CD4-positive, alpha-beta T cell treated with Interleukin-17A for 4 hours (primary cell): ENCODE results near the gene HECTD2.
"Not testable (repeated sequence)": the region's sequence is repeated elsewhere in the genome, so short reads cannot be mapped to it uniquely, and the experiment has no call there.

Experiments used
- DNase-seq: peaks from one replicate; pipeline ENCODE4 v3.0.0-alpha.2; 2020; ENCODE audit warnings: mixed read lengths

The HECTD2 gene

GRCh38 chr10:91540733-91541132 lies 130.6 kb downstream of the HECTD2 start:
- no peak for DNase-seq

GRCh38 chr10:91541481-91541880 lies 131.3 kb downstream of the HECTD2 start:
- DNase-seq = no peak

GRCh38 chr10:91545384-91545783 lies 135.2 kb downstream of the HECTD2 start:
- no peak for DNase-seq

- no peak for DNase-seq
Measured at GRCh38 chr10:91545838-91546237, 135.7 kb downstream of the HECTD2 start.

- DNase-seq = no peak
Measured at GRCh38 chr10:91549262-91549661, 139.1 kb downstream of the HECTD2 start.

GRCh38 chr10:91550021-91550420 lies 139.9 kb downstream of the HECTD2 start:
- DNase-seq = no peak

GRCh38 chr10:91551856-91552255 lies 141.7 kb downstream of the HECTD2 start:
- no peak for DNase-seq

- DNase-seq = no peak
Measured at GRCh38 chr10:91552274-91553095, 142.3 kb downstream of the HECTD2 start.

- no peak for DNase-seq
Measured at GRCh38 chr10:91555455-91555854, 145.3 kb downstream of the HECTD2 start.

GRCh38 chr10:91556691-91557566 lies 146.8 kb downstream of the HECTD2 start:
- no peak for DNase-seq

- no peak for DNase-seq
Measured at GRCh38 chr10:91557651-91558111, 147.5 kb downstream of the HECTD2 start.

- no peak for DNase-seq
Measured at GRCh38 chr10:91558473-91558872, 148.3 kb downstream of the HECTD2 start.

- no peak for DNase-seq
Measured at GRCh38 chr10:91559169-91559568, 149.0 kb downstream of the HECTD2 start.

GRCh38 chr10:91559750-91560149 lies 149.6 kb downstream of the HECTD2 start:
- no peak for DNase-seq

- DNase-seq = not testable (repeated sequence)
Measured at GRCh38 chr10:91560827-91561226, 150.7 kb downstream of the HECTD2 start.

- no peak for DNase-seq
Measured at GRCh38 chr10:91562839-91563581, 152.9 kb downstream of the HECTD2 start.

GRCh38 chr10:91564026-91564425 lies 153.9 kb downstream of the HECTD2 start:
- DNase-seq = no peak
